Breast epithelium (tissue), 4 donors: Measurements from ENCODE around the gene KLHL36. TPM values are rescaled to one million over a fixed set of nuclear protein-coding genes. Genes with fewer than 3 reads are reported as not detected.

Experiments
- DNase-seq, 2 donors: peaks; one replicate each; pipeline ENCODE4 v3.0.0-alpha.2; 2019; ENCODE audit warnings: low spot score in 2 of 2
- H3K27ac ChIP-seq, 2 donors: fragments of 200-600 bp; sonication (generic) in 1 of 2; one replicate each; pipeline ENCODE4 v1.5.1; 2016 to 2019; ENCODE audit warnings: mild to moderate bottlenecking in 1 of 2
- H3K27me3 ChIP-seq, 2 donors: fragments of 200-600 bp; sonication (generic) in 1 of 2; one replicate each; pipeline versions ENCODE4 v1.5.1 to v1.6.0; 2017 to 2019; ENCODE audit warnings: control low read depth in 1 of 2, mild to moderate bottlenecking in 1 of 2
- H3K36me3 ChIP-seq: fragments of 200-600 bp; one replicate; pipeline ENCODE4 v1.5.1; 2019
- H3K4me1 ChIP-seq, 2 donors: fragments of 200-600 bp; sonication (generic); one replicate each; pipeline ENCODE4 v1.5.1; 2016 to 2019; ENCODE audit warnings: control low read depth in 1 of 2
- H3K4me3 ChIP-seq, 3 donors: fragments of 200-600 bp; sonication (generic); 1 replicate in 2 of 3; 2 replicates in 1 of 3; pipeline ENCODE4 v1.5.1; 2016 to 2019; ENCODE audit warnings: mild to moderate bottlenecking in 3 of 3, moderate library complexity in 2 of 3
- H3K9me3 ChIP-seq, 2 donors: fragments of 200-600 bp; sonication (generic) in 1 of 2; one replicate each; pipeline ENCODE4 v1.5.1; 2016 to 2019; ENCODE audit warnings: control low read depth in 1 of 2
- POLR2A ChIP-seq: fragments of 450-650 bp; IDR thresholded peaks from one replicate; pipeline ENCODE4 v1.6.1; 2016; ENCODE audit warnings: antibody characterized with exemption, mild to moderate bottlenecking, moderate library complexity
- POLR2AphosphoS5 ChIP-seq, 3 donors: sonication (generic); formaldehyde crosslinking; IDR thresholded peaks; one replicate each; pipeline ENCODE4 v1.6.1; 2017; ENCODE audit warnings: antibody characterized with exemption in 3 of 3
- intact Hi-C: fragments of 100-400 bp; cut with DNase I; formaldehyde crosslinking; loops from one replicate; pipeline ENCODE4 v1.15.1; 2023; ENCODE audit warnings: low total_unique reads
- total RNA-seq, 3 donors: library from RNA; depleted of rRNA; stranded (reverse); fragments of >200 nt; gene quantifications; one replicate each; pipeline ENCODE4 v1.1.0, GENCODE V29; 2016
- TF ChIP-seq, protein P1 (sequence below), 3 donors: fragments of 450-650 bp; IDR thresholded peaks; one replicate each; pipeline ENCODE4 v1.5.1; 2016 to 2017; ENCODE audit warnings: antibody characterized with exemption in 3 of 3, mild to moderate bottlenecking in 3 of 3, moderate library complexity in 3 of 3

The KLHL36 gene
- total RNA-seq, 3 donors from 2014 or later = 51.5 to 61.4 (median 59.4) TPM

DNA sequence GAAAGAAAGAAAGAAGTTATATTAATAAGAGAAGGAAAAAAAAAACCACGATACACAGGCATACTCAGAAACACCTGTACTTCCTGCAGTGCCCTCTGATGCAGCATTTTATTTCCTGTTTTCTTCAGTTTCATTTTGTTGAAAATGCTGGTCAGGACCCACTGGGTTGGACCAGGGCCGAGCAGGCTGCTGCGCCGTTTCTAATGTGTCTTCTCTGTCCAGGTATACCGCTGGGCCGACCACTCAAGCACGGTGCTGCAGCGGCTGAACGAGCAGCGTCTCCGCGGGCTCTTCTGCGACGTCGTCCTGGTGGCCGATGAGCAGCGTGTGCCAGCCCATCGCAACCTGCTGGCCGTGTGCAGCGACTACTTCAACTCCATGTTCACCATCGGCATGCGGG lies 8.3 kb downstream of the KLHL36 start:
- TF ChIP-seq POLR2A (no peak), POLR2AphosphoS5 (IDR thresholded peaks at IDR 0.05) (no peak)
- TF ChIP-seq, protein P1, sequence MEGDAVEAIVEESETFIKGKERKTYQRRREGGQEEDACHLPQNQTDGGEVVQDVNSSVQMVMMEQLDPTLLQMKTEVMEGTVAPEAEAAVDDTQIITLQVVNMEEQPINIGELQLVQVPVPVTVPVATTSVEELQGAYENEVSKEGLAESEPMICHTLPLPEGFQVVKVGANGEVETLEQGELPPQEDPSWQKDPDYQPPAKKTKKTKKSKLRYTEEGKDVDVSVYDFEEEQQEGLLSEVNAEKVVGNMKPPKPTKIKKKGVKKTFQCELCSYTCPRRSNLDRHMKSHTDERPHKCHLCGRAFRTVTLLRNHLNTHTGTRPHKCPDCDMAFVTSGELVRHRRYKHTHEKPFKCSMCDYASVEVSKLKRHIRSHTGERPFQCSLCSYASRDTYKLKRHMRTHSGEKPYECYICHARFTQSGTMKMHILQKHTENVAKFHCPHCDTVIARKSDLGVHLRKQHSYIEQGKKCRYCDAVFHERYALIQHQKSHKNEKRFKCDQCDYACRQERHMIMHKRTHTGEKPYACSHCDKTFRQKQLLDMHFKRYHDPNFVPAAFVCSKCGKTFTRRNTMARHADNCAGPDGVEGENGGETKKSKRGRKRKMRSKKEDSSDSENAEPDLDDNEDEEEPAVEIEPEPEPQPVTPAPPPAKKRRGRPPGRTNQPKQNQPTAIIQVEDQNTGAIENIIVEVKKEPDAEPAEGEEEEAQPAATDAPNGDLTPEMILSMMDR (IDR thresholded peaks at IDR 0.05) = no peak
- Histone ChIP-seq H3K36me3 (no peaks in the 10 kb centered on the region), H3K4me1 (no peaks in the 10 kb centered on the region), H3K27me3 (no peaks in the 10 kb centered on the region), H3K4me3 (no peak overlapping the region), H3K9me3 (no peaks in the 10 kb centered on the region), H3K27ac (no peak overlapping the region)
- intact Hi-C loops = no loop called here
- no peak for DNase-seq

DNA sequence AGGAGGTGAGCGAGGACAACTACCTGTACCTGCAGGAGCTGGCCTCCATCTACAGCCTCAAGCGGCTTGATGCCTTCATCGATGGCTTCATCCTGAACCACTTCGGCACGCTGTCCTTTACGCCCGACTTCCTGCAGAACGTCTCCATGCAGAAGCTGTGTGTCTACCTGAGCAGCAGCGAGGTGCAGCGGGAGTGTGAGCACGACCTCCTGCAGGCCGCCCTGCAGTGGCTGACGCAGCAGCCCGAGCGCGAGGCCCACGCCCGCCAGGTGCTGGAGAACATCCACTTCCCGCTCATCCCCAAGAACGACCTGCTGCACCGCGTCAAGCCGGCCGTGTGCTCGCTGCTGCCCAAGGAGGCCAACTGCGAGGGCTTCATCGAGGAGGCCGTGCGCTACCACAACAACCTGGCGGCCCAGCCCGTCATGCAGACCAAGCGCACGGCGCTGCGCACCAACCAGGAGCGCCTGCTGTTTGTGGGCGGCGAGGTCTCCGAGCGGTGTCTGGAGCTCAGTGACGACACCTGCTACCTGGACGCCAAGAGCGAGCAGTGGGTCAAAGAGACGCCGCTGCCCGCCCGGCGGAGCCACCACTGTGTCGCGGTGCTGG lies 9.0 kb downstream of the KLHL36 start:
- Histone ChIP-seq H3K4me1 (no peaks in the 10 kb centered on the region), H3K4me3 (no peak overlapping the region), H3K9me3 (no peaks in the 10 kb centered on the region), H3K36me3 (no peaks in the 10 kb centered on the region), H3K27me3 (no peaks in the 10 kb centered on the region), H3K27ac (no peak overlapping the region)
- no peak for DNase-seq
- intact Hi-C loops = no loop called here
- TF ChIP-seq, protein P1 (IDR thresholded peaks at IDR 0.05) = no peak
- TF ChIP-seq POLR2AphosphoS5 (IDR thresholded peaks at IDR 0.05) (no peak), POLR2A (no peak)

GRCh38 chr16:84658690-84659089 lies 10.4 kb downstream of the KLHL36 start:
- H3K27ac ChIP-seq = no peak overlapping the region
- H3K4me3 ChIP-seq = no peak overlapping the region
- DNase-seq = no peak
- H3K36me3 ChIP-seq = no peaks in the 10 kb centered on the region
- H3K27me3 ChIP-seq = no peaks in the 10 kb centered on the region
- intact Hi-C loops = no loop called here
- no peaks in the 10 kb centered on the region for H3K9me3 ChIP-seq
- no peaks in the 10 kb centered on the region for H3K4me1 ChIP-seq
- TF ChIP-seq POLR2A = no peak
- TF ChIP-seq, protein P1 (IDR thresholded peaks at IDR 0.05) = no peak
- no peak for TF ChIP-seq POLR2AphosphoS5 (IDR thresholded peaks at IDR 0.05)

GRCh38 chr16:84659656-84660300 lies 11.5 kb downstream of the KLHL36 start:
- intact Hi-C loops = loop anchor here (1.0 kb wide), 1 partner anchor 13 kb away; no protein-coding TSS in a partner anchor

GRCh38 chr16:84660973-84661372 lies 12.7 kb downstream of the KLHL36 start:
- Histone ChIP-seq H3K9me3 (no peaks in the 10 kb centered on the region), H3K27me3 (no peaks in the 10 kb centered on the region), H3K4me3 (no peak overlapping the region), H3K4me1 (no peaks in the 10 kb centered on the region), H3K36me3 (no peaks in the 10 kb centered on the region), H3K27ac (no peak overlapping the region)
- intact Hi-C loops = loop anchor here (1.0 kb wide), 1 partner anchor 11 kb away; no protein-coding TSS in a partner anchor
- DNase-seq = no peak
- TF ChIP-seq, protein P1 (IDR thresholded peaks at IDR 0.05) = no peak
- TF ChIP-seq POLR2A (no peak), POLR2AphosphoS5 (IDR thresholded peaks at IDR 0.05) (no peak)

More at GRCh38 chr16:84659656-84660300, 11.5 kb downstream of the KLHL36 start:
- TF ChIP-seq POLR2A (no peak), POLR2AphosphoS5 (IDR thresholded peaks at IDR 0.05) (no peak)
- TF ChIP-seq, protein P1 (IDR thresholded peaks at IDR 0.05) = no peak
- H3K4me1 ChIP-seq = no peaks in the 10 kb centered on the region
- H3K27ac ChIP-seq = no peak overlapping the region
- H3K27me3 ChIP-seq = no peaks in the 10 kb centered on the region
- no peaks in the 10 kb centered on the region for H3K9me3 ChIP-seq
- H3K4me3 ChIP-seq = no peak overlapping the region
- H3K36me3 ChIP-seq = no peaks in the 10 kb centered on the region
- DNase-seq = no peak
